ENCODE results near the gene PATL2.

DNA sequence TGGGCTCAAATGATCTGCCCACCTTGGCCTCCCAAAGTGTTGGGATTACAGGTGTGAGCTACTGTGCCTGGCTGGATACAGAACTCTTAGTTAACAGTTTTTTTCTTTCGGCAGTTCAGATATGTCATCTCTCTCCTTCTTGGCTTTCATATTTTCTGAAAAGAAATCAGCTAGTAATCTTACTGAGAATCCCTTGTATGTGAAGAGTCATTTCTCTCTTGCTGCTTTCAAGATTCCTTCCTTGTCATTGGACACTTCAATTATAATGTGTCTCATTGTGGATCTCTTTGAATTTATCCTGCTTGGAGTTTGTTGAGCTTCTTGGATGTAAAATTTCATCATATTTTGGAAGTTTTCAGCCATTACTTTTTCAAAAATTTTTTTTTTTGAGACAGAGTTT, 42.2 kb upstream of the PATL2 start:
- TF ChIP-seq, protein P1, sequence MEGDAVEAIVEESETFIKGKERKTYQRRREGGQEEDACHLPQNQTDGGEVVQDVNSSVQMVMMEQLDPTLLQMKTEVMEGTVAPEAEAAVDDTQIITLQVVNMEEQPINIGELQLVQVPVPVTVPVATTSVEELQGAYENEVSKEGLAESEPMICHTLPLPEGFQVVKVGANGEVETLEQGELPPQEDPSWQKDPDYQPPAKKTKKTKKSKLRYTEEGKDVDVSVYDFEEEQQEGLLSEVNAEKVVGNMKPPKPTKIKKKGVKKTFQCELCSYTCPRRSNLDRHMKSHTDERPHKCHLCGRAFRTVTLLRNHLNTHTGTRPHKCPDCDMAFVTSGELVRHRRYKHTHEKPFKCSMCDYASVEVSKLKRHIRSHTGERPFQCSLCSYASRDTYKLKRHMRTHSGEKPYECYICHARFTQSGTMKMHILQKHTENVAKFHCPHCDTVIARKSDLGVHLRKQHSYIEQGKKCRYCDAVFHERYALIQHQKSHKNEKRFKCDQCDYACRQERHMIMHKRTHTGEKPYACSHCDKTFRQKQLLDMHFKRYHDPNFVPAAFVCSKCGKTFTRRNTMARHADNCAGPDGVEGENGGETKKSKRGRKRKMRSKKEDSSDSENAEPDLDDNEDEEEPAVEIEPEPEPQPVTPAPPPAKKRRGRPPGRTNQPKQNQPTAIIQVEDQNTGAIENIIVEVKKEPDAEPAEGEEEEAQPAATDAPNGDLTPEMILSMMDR (IDR thresholded peaks at IDR 0.05; ENCODE audit: borderline replicate concordance, extremely low read depth, low read length, poor library complexity, severe bottlenecking) = no peak
- TF ChIP-seq EZH2 (IDR thresholded peaks at IDR 0.05; ENCODE audit: borderline replicate concordance, low read depth, low read length, severe bottlenecking) = no peak
